Activated CD4-positive, CD25-positive, alpha-beta regulatory T cell treated with anti-CD3 and anti-CD28 coated beads, Interleukin-2, amount 50 U/mL, for 24 hours (primary cell): ENCODE data around the gene KREMEN1.

Experiments
- ATAC-seq, 2 donors: fragments of 150-1000 bp; cut with Tn5 transposase; one replicate each; pipeline ENCODE4 v1.10.0; 2021; ENCODE audit warnings: mild to moderate bottlenecking in 1 of 2, moderate library complexity in 1 of 2

The KREMEN1 gene

GRCh38 chr22:29136782-29137700, 64.2 kb downstream of the KREMEN1 start:
- no peak for ATAC-seq

- ATAC-seq, result no peak
Measured at GRCh38 chr22:29138556-29139305, 65.9 kb downstream of the KREMEN1 start.

- no peak for ATAC-seq
Measured at GRCh38 chr22:29139965-29140782, 67.3 kb downstream of the KREMEN1 start.

- no peak for ATAC-seq
Measured at GRCh38 chr22:29141078-29141688, 68.3 kb downstream of the KREMEN1 start.

GRCh38 chr22:29142116-29142515, 69.3 kb downstream of the KREMEN1 start:
- no peak for ATAC-seq

GRCh38 chr22:29143941-29144785, 71.3 kb downstream of the KREMEN1 start:
- ATAC-seq, result no peak

GRCh38 chr22:29144786-29145160, 71.9 kb downstream of the KREMEN1 start:
- ATAC-seq, result no peak

GRCh38 chr22:29145321-29146072, 72.7 kb downstream of the KREMEN1 start:
- no peak for ATAC-seq

GRCh38 chr22:29146091-29146560, 73.3 kb downstream of the KREMEN1 start:
- ATAC-seq, result no peak

GRCh38 chr22:29146771-29147170, 73.9 kb downstream of the KREMEN1 start:
- no peak for ATAC-seq

GRCh38 chr22:29147331-29147899, 74.6 kb downstream of the KREMEN1 start:
- ATAC-seq, result no peak

- no peak for ATAC-seq
Measured at GRCh38 chr22:29148036-29148435, 75.2 kb downstream of the KREMEN1 start.

- ATAC-seq, result no peak
Measured at GRCh38 chr22:29148826-29149225, 76.0 kb downstream of the KREMEN1 start.

- no peak for ATAC-seq
Measured at GRCh38 chr22:29149841-29150555, 77.2 kb downstream of the KREMEN1 start.

GRCh38 chr22:29150701-29151100, 77.9 kb downstream of the KREMEN1 start:
- ATAC-seq, result no peak

- ATAC-seq, result no peak
Measured at GRCh38 chr22:29151316-29151715, 78.5 kb downstream of the KREMEN1 start.

GRCh38 chr22:29152045-29152953, 79.5 kb downstream of the KREMEN1 start:
- ATAC-seq, result no peak

GRCh38 chr22:29152954-29153719, 80.3 kb downstream of the KREMEN1 start:
- no peak for ATAC-seq
